Mesenteric fat pad (tissue), 1 donor: ENCODE measurements around the gene FGFR3. TPM values are rescaled to one million over a fixed set of nuclear protein-coding genes. Genes with fewer than 3 reads are reported as not detected.

Experiments
- DNase-seq: peaks from one replicate; pipeline ENCODE4 v3.0.0-alpha.2; 2020; ENCODE audit warnings: low spot score
- total RNA-seq: library from RNA; stranded (reverse); fragmentation: NEBNext Ultra II Directional; extraction: Animal tissue kit (Norgen Biotek cat#: 25700); gene quantifications from one replicate; pipeline ENCODE4 v1.2.1, GENCODE V29; 2021
- donor health status: DM: yes; HTN: yes; CAD: no.

FGFR3 gene
- total RNA-seq, 1 donor from 2014 or later, result 0.90 TPM

DNA sequence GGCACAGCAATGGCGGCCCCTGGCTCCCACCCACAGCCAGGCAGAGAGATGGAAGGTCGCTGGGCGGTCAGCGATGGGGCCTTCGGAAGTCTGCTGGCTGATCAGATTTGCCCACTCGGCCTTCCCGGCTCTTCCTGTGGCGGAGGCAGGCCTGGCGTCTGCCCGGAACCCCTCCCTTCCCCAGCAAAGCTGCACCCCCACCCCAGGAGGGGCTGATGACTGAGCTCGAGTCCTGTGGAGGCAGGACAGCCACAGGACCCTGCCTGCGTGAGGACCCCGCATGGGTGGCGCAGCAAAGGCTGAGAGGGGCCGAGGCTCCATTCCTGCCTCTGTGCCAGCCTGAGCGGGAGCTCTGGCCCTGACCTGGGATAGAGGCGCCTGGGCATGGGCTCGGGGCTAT lies 37.0 kb upstream of the FGFR3 start:
- no peak for DNase-seq

GRCh38 chr4:1756893-1757779 lies 36.0 kb upstream of the FGFR3 start:
- no peak for DNase-seq

DNA sequence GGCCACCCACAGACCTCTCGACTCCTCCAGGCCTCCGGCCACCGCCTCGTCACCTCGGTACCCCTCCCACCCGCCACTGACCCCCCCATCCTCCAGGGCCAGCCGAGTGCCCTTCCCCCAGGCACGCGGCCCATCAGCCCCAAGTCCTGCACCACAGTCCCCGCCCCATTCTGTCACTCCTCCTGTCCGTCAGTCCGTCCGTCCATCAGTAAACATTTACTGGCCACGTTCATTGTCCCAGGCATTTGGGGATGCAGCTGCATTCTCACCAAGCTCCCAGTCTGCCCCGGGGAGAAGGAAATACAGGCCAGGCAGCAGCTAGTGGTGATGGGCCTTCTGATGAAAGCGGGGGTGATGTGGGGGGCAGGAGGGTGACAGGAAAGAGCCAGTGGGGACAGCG lies 35.3 kb upstream of the FGFR3 start:
- DNase-seq, result no peak

DNA sequence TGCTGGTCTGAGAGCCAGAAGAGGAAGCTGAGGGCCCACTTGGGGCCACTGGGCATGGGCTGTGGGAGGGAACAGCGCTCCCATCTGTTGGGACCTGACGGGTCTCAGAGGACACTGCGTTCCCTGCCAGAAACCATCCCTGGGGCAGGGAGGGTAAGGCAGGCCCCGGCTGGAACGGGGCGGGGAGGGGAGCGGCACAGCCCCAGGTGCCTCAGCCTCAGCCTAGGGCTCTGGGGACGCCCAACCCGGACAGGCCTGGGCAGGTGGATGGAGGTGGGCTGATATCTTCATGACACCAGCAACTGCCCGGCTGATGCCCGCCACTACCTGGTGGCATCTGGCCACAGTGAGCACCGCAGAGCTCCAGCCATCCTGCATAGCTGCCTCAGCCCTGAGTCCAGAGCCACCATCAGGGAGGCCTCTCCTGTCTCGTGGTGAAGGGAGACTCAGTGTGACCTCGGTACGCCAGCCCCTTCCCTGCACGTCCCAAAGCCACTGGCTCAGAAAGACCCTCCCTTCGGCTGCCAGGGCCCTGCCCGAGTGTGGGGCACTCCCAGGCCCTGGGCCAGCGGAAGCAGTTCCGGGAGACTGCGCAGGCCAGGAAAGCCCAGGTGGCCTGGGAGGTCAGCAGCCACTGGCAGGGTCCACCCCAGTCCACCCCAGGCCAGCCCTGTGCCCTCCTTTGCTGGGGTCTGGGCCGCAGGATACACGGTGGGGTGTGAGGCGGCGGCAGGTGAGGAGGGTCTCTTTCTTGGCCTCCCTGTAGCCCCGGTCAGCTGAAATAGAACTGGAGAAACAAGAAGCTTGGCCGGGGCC lies 34.6 kb upstream of the FGFR3 start:
- DNase-seq, result no peak

DNA sequence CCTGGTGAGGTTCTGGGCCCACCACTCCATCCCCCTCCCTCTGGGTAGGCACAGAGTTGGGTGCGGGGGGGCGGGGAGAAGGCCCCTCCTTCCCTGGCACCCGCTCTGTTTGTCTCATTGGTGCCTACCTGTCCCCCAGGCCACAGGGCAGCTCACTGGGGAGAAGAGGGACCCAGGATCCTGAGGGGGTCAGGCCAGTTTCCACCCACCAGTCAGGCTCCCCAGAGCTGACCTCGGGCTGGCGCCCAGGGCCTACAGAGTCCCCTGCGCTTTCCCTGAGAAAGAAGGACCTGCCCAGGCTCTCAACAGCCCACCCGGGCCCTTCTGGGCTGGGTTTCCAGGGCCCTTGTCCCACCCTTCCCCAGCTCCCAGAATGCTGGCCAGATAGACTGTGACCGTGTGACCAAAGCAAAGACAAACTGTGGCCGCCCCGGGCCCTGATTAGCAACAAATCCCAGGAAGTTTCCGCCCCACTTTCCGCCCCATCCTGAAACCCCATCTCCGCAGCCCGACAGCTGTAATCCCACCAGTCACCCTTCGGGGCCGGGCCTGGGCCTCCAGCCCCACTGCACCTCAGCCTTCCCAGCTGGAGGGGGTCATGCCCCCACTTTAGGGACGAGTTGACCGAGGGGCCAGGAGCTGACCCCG lies 33.8 kb upstream of the FGFR3 start:
- no peak for DNase-seq

- DNase-seq, result no peak
Observed at GRCh38 chr4:1759818-1760223, 33.3 kb upstream of the FGFR3 start.

DNA sequence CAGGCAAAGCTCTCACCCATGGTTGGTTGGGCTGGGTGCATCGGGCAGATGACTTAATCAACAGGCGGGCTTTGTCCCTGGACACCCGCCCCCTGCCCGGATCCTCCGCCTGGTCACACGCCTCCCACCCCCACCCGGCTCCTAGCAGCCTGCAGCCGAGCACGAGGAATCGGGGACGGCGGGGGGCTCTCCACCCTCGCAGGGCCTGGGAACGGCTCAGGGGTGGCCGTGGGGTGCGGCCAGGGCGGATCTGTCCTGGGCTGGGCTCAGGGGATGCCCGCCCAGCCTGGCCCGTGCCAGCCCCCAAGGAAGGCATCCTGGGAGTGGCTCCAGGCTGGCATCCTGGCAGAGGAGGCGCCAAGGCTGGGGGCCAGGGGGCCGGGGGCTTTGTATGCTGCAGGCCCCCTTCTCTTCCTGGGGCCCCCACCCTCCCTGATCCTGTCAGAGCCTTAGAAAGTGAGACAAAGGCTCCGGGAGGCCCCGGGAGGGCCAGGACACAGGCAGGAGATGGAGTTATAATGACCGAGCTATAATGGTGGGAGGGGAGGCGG lies 32.5 kb upstream of the FGFR3 start:
- no peak for DNase-seq

GRCh38 chr4:1761130-1761689 lies 31.9 kb upstream of the FGFR3 start:
- DNase-seq, result no peak

DNA sequence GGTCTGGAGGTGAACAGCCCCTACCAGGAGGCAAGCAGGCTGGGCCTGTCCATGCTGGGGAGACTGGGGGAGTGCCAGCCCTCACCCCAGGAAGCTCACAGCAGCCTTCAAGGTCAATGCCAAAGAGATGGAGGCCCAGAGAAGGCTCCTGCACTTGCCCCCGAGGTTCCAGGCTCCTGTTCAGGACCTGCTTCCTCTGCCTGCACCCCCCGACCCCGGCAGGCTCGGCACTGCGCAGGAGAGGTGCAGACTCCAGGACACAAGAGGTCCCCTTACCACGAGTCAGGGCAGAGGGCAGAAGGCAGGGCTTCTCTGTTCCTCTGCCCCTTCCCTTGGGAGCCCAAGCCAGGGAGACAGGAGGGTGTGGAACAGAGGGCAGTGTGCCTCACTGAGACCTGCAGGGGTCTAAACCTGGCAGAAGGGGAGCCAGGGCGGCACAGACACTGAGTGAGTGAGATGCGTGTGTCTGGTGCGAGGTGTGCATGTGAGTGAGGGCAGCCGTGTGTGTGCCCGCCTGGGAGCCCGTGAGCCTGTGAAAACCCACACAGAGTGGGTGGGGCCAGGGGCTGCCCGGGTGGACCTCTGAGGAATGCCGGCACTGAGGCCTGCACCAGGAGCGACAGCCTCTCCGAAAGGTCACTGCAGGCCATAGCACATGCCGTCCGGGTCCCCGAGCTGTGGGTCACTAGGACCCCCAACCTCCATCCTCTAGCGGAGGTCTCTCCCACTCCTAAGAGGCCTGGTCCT lies 30.7 kb upstream of the FGFR3 start:
- no peak for DNase-seq

GRCh38 chr4:1763070-1763549 lies 30.0 kb upstream of the FGFR3 start:
- no peak for DNase-seq

DNA sequence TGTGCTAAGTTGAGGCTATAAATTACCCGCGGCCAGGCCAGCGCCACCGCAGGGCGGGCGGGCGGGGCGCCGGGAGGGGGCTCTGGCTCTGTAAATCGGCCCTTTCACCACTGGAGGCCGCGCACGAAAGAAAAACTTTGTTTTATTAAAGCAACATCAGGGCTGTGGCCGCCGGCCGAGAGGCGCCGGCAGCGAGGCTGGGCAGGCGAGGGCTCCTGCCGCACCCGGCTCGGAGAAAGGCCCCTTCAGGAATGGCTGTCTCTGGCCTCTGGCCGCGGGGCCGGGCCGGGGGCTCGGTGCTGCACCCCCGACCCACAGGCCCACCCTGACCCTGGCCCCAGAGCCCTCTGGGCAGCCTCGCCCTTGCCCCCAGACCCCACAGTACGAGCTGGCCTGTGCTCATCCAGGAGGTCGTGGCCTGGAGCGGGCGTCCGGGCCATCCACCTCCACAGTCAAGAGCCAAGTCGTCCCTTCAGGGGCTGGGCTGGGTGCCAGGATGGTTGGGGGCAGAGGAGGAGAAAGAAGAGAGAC lies 29.5 kb upstream of the FGFR3 start:
- DNase-seq, result no peak

- DNase-seq, result no peak
Observed at GRCh38 chr4:1764670-1765069, 28.4 kb upstream of the FGFR3 start.

GRCh38 chr4:1765409-1766072 lies 27.6 kb upstream of the FGFR3 start:
- no peak for DNase-seq

GRCh38 chr4:1766106-1767060 lies 26.7 kb upstream of the FGFR3 start:
- DNase-seq, result no peak

- no peak for DNase-seq
Observed at GRCh38 chr4:1767061-1767769, 25.9 kb upstream of the FGFR3 start.

- no peak for DNase-seq
Observed at GRCh38 chr4:1767770-1768366, 25.2 kb upstream of the FGFR3 start.

GRCh38 chr4:1768367-1769034 lies 24.6 kb upstream of the FGFR3 start:
- no peak for DNase-seq
